Neural progenitor cell (in vitro differentiated cells): ENCODE results near the gene TTC27. TPM values are rescaled to one million over a fixed set of nuclear protein-coding genes. Genes with fewer than 3 reads are reported as not detected.

ENCODE experiments used
- DNase-seq: peaks from one replicate; pipeline ENCODE4 v3.0.0-alpha.2; 2016; ENCODE audit warnings: low spot score
- H2AFZ ChIP-seq: fragments of 200-600 bp; sonication (generic); replicated peaks from 2 replicates; pipeline ENCODE4 v1.6.1; 2016; ENCODE audit warnings: antibody characterized with exemption
- H3F3A ChIP-seq: fragments of 200-600 bp; sonication (generic); 2 replicates; pipeline ENCODE4 v1.6.1; 2016; ENCODE audit warnings: antibody characterized with exemption, low read depth
- H3K27ac ChIP-seq: fragments of 200-600 bp; sonication (generic); 2 replicates; pipeline ENCODE4 v1.5.1; 2016; ENCODE audit warnings: mild to moderate bottlenecking
- H3K27me3 ChIP-seq: fragments of 200-600 bp; sonication (generic); 2 replicates; pipeline ENCODE4 v1.6.1; 2016; ENCODE audit warnings: mild to moderate bottlenecking, moderate library complexity
- H3K36me3 ChIP-seq: fragments of 200-600 bp; sonication (generic); 2 replicates; pipeline ENCODE4 v1.5.1; 2016
- H3K4me1 ChIP-seq: fragments of 200-600 bp; sonication (generic); 2 replicates; pipeline ENCODE4 v1.6.1; 2016; ENCODE audit warnings: mixed run types
- H3K4me2 ChIP-seq: fragments of 200-600 bp; sonication (generic); 2 replicates; pipeline ENCODE4 v1.6.1; 2016
- H3K4me3 ChIP-seq: fragments of 200-600 bp; sonication (generic); 2 replicates; pipeline ENCODE4 v1.5.1; 2016
- H3K79me2 ChIP-seq: fragments of 200-600 bp; sonication (generic); 2 replicates; pipeline ENCODE4 v1.6.1; 2016; ENCODE audit warnings: low read depth
- H3K9ac ChIP-seq: fragments of 200-600 bp; sonication (generic); 2 replicates; pipeline ENCODE4 v1.6.1; 2016
- H3K9me3 ChIP-seq: fragments of 200-600 bp; sonication (generic); 2 replicates; pipeline ENCODE4 v1.5.1; 2016; ENCODE audit warnings: low read depth
- H4K20me1 ChIP-seq: fragments of 200-600 bp; sonication (generic); 2 replicates; pipeline ENCODE4 v1.6.1; 2016; ENCODE audit warnings: low read depth
- H3K27ac Mint-ChIP-seq: 3 replicates; pipeline ENCODE4 v1.8.0; 2021; ENCODE audit warnings: mixed read lengths
- H3K27me3 Mint-ChIP-seq: 2 replicates; pipeline ENCODE4 v1.8.0; 2022; ENCODE audit warnings: low read depth, mild to moderate bottlenecking, inconsistent platforms, moderate library complexity, mixed read lengths; ENCODE audit not compliant: insufficient read depth
- H3K36me3 Mint-ChIP-seq: 3 replicates; pipeline ENCODE4 v1.8.0; 2021; ENCODE audit warnings: mixed read lengths
- H3K4me1 Mint-ChIP-seq: 3 replicates; pipeline ENCODE4 v1.8.0; 2021; ENCODE audit warnings: mixed read lengths
- H3K4me3 Mint-ChIP-seq: 3 replicates; pipeline ENCODE4 v1.8.0; 2021; ENCODE audit warnings: mild to moderate bottlenecking, moderate library complexity, mixed read lengths
- H3K9me3 Mint-ChIP-seq: 3 replicates; pipeline ENCODE4 v1.8.0; 2020; ENCODE audit warnings: mixed read lengths
- CTCF ChIP-seq: fragments of 200-600 bp; sonication (generic); IDR thresholded peaks from 2 replicates; pipeline ENCODE4 v1.5.1; 2017; ENCODE audit warnings: antibody characterized with exemption, mild to moderate bottlenecking
- EZH2 ChIP-seq: fragments of 200-600 bp; sonication (generic); IDR thresholded peaks from 2 replicates; pipeline ENCODE4 v1.6.1; 2017; ENCODE audit warnings: antibody characterized with exemption, mild to moderate bottlenecking, moderate library complexity
- EZH2phosphoT487 ChIP-seq: fragments of 200-600 bp; sonication (generic); IDR thresholded peaks from 2 replicates; pipeline ENCODE4 v1.6.1; 2017; ENCODE audit warnings: antibody characterized with exemption
- total RNA-seq: library from RNA; depleted of rRNA; stranded (reverse); fragments of >200 nt; gene quantifications from 2 replicates; pipeline ENCODE4 v1.2.3, GENCODE V29; 2015; ENCODE audit warnings: low replicate concordance

TTC27 gene
- total RNA-seq, 1 donor from 2014 or later = 32.5 TPM

GRCh38 chr2:32805104-32806095 lies 177.6 kb downstream of the TTC27 start:
- H3K27ac Mint-ChIP-seq = no peak overlapping the region
- no peaks in the 10 kb centered on the region for H3K4me1 Mint-ChIP-seq
- H3K4me1 ChIP-seq = no peaks in the 10 kb centered on the region
- no peak overlapping the region for H3K9ac ChIP-seq
- H3K9me3 ChIP-seq = no peaks in the 10 kb centered on the region
- no peaks in the 10 kb centered on the region for H3K79me2 ChIP-seq
- no peaks in the 10 kb centered on the region for H3K9me3 Mint-ChIP-seq
- H3K27ac ChIP-seq = no peak overlapping the region
- H3F3A ChIP-seq = no peaks in the 10 kb centered on the region
- H3K36me3 ChIP-seq = no peaks in the 10 kb centered on the region
- no peak overlapping the region for H3K4me3 Mint-ChIP-seq
- H3K27me3 Mint-ChIP-seq = no peaks in the 10 kb centered on the region
- no peak overlapping the region for H3K4me2 ChIP-seq
- TF ChIP-seq EZH2 (no peak), CTCF (no peak), EZH2phosphoT487 (no peak)
- H3K36me3 Mint-ChIP-seq = no peaks in the 10 kb centered on the region
- DNase-seq = no peak
- H2AFZ ChIP-seq = no peak overlapping the region
- H3K4me3 ChIP-seq = no peak overlapping the region
- no peaks in the 10 kb centered on the region for H3K27me3 ChIP-seq
- no peaks in the 10 kb centered on the region for H4K20me1 ChIP-seq

GRCh38 chr2:32806857-32807256 lies 179.0 kb downstream of the TTC27 start:
- Mint-ChIP-seq H3K36me3 (no peaks in the 10 kb centered on the region), H3K4me1 (no peaks in the 10 kb centered on the region), H3K27ac (no peak overlapping the region), H3K4me3 (no peak overlapping the region), H3K27me3 (no peaks in the 10 kb centered on the region), H3K9me3 (no peaks in the 10 kb centered on the region)
- Histone ChIP-seq H4K20me1 (no peaks in the 10 kb centered on the region), H3K27ac (no peak overlapping the region), H2AFZ (no peak overlapping the region), H3K9me3 (no peaks in the 10 kb centered on the region), H3K4me3 (no peak overlapping the region), H3K4me2 (no peak overlapping the region), H3F3A (no peaks in the 10 kb centered on the region), H3K9ac (no peak overlapping the region), H3K4me1 (no peaks in the 10 kb centered on the region), H3K36me3 (no peaks in the 10 kb centered on the region), H3K79me2 (no peaks in the 10 kb centered on the region), H3K27me3 (no peaks in the 10 kb centered on the region)
- DNase-seq = no peak
- TF ChIP-seq EZH2 = no peak
- no peak for TF ChIP-seq EZH2phosphoT487

- Mint-ChIP-seq H3K36me3 (no peaks in the 10 kb centered on the region), H3K27me3 (no peaks in the 10 kb centered on the region), H3K4me1 (no peaks in the 10 kb centered on the region), H3K9me3 (no peaks in the 10 kb centered on the region), H3K27ac (no peak overlapping the region), H3K4me3 (no peak overlapping the region)
- H3K4me1 ChIP-seq = no peaks in the 10 kb centered on the region
- H3K9me3 ChIP-seq = no peaks in the 10 kb centered on the region
- TF ChIP-seq EZH2phosphoT487 = no peak
- TF ChIP-seq CTCF = no peak
- TF ChIP-seq EZH2 = no peak
- no peak overlapping the region for H3K4me2 ChIP-seq
- no peaks in the 10 kb centered on the region for H3K36me3 ChIP-seq
- H3K4me3 ChIP-seq = no peak overlapping the region
- no peaks in the 10 kb centered on the region for H3F3A ChIP-seq
- H3K79me2 ChIP-seq = no peaks in the 10 kb centered on the region
- no peak overlapping the region for H2AFZ ChIP-seq
- no peaks in the 10 kb centered on the region for H4K20me1 ChIP-seq
- no peak overlapping the region for H3K9ac ChIP-seq
- no peak for DNase-seq
- H3K27me3 ChIP-seq = no peaks in the 10 kb centered on the region
- no peak overlapping the region for H3K27ac ChIP-seq
Measured at GRCh38 chr2:32807662-32808061, 179.8 kb downstream of the TTC27 start.
